Peyer's patch (tissue), 4 donors: ENCODE measurements around the gene S100A2. TPM values are rescaled to one million over a fixed set of nuclear protein-coding genes. Genes with fewer than 3 reads are reported as not detected.
A peak's percentile ranks its signal among the peaks of the same experiment; 100 is the strongest.

Experiments
- DNase-seq, 3 donors: peaks; one replicate each; pipeline ENCODE4 v3.0.0-alpha.2; 2017 to 2019
- H3K27ac ChIP-seq, 4 donors: fragments of 200-600 bp; sonication (generic); one replicate each; pipeline ENCODE4 v1.5.1; 2016 to 2019
- H3K27me3 ChIP-seq, 2 donors: fragments of 200-600 bp; sonication (generic); one replicate each; pipeline ENCODE4 v1.5.1; 2019
- H3K36me3 ChIP-seq, 3 donors: fragments of 200-600 bp; sonication (generic); one replicate each; pipeline ENCODE4 v1.5.1; 2016 to 2019
- H3K4me1 ChIP-seq, 4 donors: fragments of 200-600 bp; sonication (generic); one replicate each; pipeline ENCODE4 v1.5.1; 2016 to 2019
- H3K4me3 ChIP-seq, 4 donors: fragments of 200-600 bp; sonication (generic); 1 replicate in 3 of 4; 2 replicates in 1 of 4; pipeline ENCODE4 v1.5.1; 2016 to 2019; ENCODE audit warnings: mild to moderate bottlenecking in 1 of 4
- H3K9me3 ChIP-seq, 4 donors: fragments of 200-600 bp; sonication (generic); one replicate each; pipeline ENCODE4 v1.5.1; 2016 to 2019; ENCODE audit warnings: mild to moderate bottlenecking in 1 of 4
- POLR2A ChIP-seq, 2 donors: fragments of 450-650 bp; IDR thresholded peaks; one replicate each; pipeline ENCODE4 v1.5.1; 2017; ENCODE audit warnings: antibody characterized with exemption in 2 of 2, mild to moderate bottlenecking in 2 of 2, moderate library complexity in 2 of 2
- total RNA-seq, 4 donors: library from RNA; depleted of rRNA; stranded (reverse); fragments of >200 nt; gene quantifications; one replicate each; pipeline ENCODE4 v1.1.0, GENCODE V29; 2016
- TF ChIP-seq, protein P1 (sequence below), 6 experiments: fragments of 450-650 bp in 4 of 6; fragments of 200-600 bp in 2 of 6; sonication (generic) in 1 of 6; IDR thresholded peaks; one replicate each; pipeline ENCODE4 v1.5.1; 2017 to 2019; ENCODE audit warnings: antibody characterized with exemption in 6 of 6, mild to moderate bottlenecking in 3 of 6, moderate library complexity in 1 of 6

S100A2 gene
- total RNA-seq, 4 donors from 2014 or later: not detected

DNA sequence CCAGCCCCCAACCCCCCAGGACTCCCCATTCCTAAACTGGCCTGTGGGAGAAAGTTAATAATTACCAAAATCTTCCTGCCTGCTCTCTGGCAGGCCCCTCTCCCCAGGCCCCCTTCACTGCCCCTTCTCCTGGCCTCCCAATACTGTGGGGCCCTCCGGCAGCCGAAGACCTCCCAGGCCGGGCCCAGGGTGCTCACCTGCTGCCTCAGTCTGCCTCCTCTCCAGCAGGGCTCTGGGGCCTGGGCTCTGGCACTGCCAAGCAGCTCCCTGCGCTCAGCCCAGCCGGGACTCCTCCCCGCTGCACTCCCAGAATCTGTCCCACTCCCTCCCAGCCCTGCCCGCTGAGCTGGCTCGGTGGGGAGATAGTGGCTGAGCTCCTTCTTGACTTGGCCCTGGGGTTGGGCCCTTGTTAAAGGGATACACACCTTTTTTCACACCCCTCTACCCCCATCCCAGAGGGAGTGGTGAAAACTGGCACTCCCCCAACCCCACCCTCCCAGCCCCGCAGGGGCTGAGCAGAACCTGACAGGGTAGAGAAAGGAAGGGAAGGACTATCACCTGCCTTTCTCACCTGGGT lies 47.2 kb upstream of the S100A2 start, which contains the start of gene S100A16:
Gene S100A16 (minus strand): TSS at position 383 of the 577 bp plus-strand sequence. CDS start 4,986 bp downstream, outside the sequence.
- DNase-seq: peak in 2 of 3 donors; percentile 90 to 92
- Histone ChIP-seq H3K4me1 (peaks cover 0 to 60% (median 4%) of the 10 kb centered on the region in 4 donors), H3K27ac (peak within 1 kb of the TSS; percentile 60 to 100 (median 92)), H3K9me3 (no peaks in the 10 kb centered on the region), H3K4me3 (peak within 1 kb of the TSS; percentile 32 to 76 (median 56)), H3K36me3 (peaks cover 0 to under 1% (median 0%) of the 10 kb centered on the region in 3 donors), H3K27me3 (no peaks in the 10 kb centered on the region)
- TF ChIP-seq, protein P1, sequence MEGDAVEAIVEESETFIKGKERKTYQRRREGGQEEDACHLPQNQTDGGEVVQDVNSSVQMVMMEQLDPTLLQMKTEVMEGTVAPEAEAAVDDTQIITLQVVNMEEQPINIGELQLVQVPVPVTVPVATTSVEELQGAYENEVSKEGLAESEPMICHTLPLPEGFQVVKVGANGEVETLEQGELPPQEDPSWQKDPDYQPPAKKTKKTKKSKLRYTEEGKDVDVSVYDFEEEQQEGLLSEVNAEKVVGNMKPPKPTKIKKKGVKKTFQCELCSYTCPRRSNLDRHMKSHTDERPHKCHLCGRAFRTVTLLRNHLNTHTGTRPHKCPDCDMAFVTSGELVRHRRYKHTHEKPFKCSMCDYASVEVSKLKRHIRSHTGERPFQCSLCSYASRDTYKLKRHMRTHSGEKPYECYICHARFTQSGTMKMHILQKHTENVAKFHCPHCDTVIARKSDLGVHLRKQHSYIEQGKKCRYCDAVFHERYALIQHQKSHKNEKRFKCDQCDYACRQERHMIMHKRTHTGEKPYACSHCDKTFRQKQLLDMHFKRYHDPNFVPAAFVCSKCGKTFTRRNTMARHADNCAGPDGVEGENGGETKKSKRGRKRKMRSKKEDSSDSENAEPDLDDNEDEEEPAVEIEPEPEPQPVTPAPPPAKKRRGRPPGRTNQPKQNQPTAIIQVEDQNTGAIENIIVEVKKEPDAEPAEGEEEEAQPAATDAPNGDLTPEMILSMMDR (IDR thresholded peaks at IDR 0.05): no peak
- peak; percentile 95 to 98 for TF ChIP-seq POLR2A (IDR thresholded peaks at IDR 0.05)

DNA sequence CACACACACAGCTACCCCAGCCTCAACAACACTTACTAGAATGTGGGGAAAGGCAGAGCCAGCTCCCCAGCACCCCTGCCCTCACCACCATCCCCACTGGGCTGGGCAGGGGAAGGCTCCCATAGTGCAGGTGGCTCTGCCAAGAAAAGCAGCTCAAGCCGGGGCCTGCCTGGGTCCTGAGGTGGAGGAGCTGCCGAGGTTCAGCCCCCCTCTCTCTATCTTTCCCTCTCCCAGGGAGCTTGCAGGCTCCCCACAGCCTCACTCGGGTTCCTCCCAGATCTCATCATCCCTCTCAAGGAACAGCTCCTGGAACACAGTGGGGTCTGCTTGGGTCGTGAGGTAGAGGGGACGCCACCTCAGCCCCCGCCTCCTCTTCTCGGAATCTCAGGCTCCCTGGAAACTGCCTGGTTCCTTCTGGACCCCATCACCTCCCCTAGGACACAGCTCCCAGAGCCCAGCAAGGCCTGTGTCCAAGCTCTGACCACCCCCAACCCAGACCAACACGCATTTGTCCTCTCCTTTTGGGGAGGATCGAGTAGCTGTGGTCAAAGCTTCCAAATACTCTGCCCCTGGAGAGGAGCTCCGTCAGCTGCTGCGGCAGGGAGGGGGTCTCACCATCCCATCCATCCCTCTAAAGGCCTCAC lies 46.6 kb upstream of the S100A2 start:
- peak in 1 of 3 donors; percentile 59 for DNase-seq
- peaks cover 0 to 65% (median 3%) of the 10 kb centered on the region in 4 donors for H3K4me1 ChIP-seq
- H3K27ac ChIP-seq: peak overlapping the region; percentile 60 to 100 (median 92)
- H3K4me3 ChIP-seq: peak overlapping the region; percentile 32 to 76 (median 56)
- H3K27me3 ChIP-seq: no peaks in the 10 kb centered on the region
- TF ChIP-seq, protein P1 (IDR thresholded peaks at IDR 0.05): no peak
- no peak for TF ChIP-seq POLR2A (IDR thresholded peaks at IDR 0.05)
- H3K9me3 ChIP-seq: no peaks in the 10 kb centered on the region
- peaks cover 0 to 6% (median 0%) of the 10 kb centered on the region in 3 donors for H3K36me3 ChIP-seq

DNA sequence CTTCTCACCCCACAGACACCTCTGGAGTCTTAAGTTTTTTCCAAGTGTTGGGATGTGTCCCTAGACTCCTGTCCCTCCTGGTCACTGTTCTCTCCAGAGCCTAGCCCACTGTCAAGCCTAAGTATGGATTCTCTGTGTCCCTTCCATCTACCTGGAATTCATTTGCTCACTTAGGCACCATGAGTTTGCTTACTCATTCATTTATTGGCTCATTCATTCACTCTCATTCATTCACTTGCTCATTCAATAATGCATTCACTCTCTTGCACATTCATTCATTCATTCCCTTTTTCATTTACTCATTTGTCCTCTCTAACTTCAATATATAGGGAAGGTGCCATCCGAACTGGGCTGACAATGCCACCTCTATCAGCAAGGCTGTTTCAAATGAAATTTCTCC lies 45.7 kb upstream of the S100A2 start:
- peak overlapping the region; percentile 1 to 100 (median 94) for H3K27ac ChIP-seq
- no peak for DNase-seq
- H3K4me3 ChIP-seq: peak overlapping the region in 3 of 4 donors; percentile 48 to 76 (median 64)
- peaks cover 0 to 57% (median 0%) of the 10 kb centered on the region in 4 donors for H3K4me1 ChIP-seq
- TF ChIP-seq, protein P1 (IDR thresholded peaks at IDR 0.05): no peak
- no peak for TF ChIP-seq POLR2A (IDR thresholded peaks at IDR 0.05)
- H3K9me3 ChIP-seq: no peaks in the 10 kb centered on the region
- H3K27me3 ChIP-seq: no peaks in the 10 kb centered on the region
- peaks cover 0 to 15% (median 0%) of the 10 kb centered on the region in 3 donors for H3K36me3 ChIP-seq

DNA sequence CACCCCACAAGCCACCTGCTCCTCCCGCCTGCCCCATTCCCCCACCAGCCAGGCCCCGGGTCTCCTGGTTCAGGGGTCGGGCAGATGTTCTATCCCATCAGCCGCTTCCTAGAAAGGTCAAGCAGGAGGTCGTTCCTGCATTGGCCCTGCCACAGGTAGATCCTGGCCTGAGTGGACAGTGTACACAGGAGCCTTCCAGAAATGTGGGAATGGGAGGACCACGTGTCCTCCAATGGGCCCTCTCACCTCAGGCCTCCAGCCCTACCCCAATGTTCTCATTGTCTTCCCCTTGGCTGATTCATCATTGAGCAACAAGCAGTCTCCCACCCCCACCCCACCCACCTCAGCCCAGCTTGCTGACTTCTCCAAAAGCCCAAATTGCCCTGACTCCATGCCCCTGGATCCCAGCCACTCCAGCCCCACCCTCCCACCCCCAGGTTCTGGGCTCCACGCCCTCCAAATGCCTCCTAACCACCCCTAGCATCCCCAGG lies 45.2 kb upstream of the S100A2 start:
- no peak for DNase-seq
- Histone ChIP-seq H3K4me1 (peaks cover 0 to 55% (median 0%) of the 10 kb centered on the region in 4 donors), H3K9me3 (no peaks in the 10 kb centered on the region), H3K27ac (peak overlapping the region; percentile 1 to 100 (median 91)), H3K36me3 (peaks cover 0 to 17% (median 0%) of the 10 kb centered on the region in 3 donors), H3K27me3 (no peaks in the 10 kb centered on the region), H3K4me3 (peak overlapping the region in 2 of 4 donors; percentile 64 to 76)
- TF ChIP-seq POLR2A (IDR thresholded peaks at IDR 0.05): no peak
- TF ChIP-seq, protein P1 (IDR thresholded peaks at IDR 0.05): no peak

DNA sequence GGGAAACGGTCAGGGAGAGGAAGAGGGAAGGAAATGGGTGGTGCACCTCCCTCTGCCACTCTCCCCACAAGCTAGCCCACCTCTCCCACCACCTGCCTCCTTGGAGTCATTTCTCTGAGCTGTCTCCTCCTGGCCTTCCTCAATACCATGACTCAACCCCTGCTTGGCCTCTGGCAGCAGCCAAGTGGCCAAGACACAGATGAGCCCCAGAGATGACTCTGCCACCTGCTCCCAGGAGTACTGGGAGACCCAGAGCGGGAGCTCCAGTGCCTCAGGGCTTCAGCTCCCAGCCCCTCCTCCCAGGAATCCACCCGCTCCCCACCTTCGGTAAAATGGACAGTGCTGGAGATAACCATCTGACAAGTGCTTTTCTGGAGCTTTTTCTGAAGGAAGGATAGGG lies 44.7 kb upstream of the S100A2 start:
- TF ChIP-seq, protein P1 (IDR thresholded peaks at IDR 0.05): no peak
- peak in 1 of 2 donors; percentile 36 for TF ChIP-seq POLR2A (IDR thresholded peaks at IDR 0.05)
- Histone ChIP-seq H3K36me3 (peaks cover 0 to 21% (median 0%) of the 10 kb centered on the region in 3 donors), H3K4me1 (peaks cover 0 to 55% (median 0%) of the 10 kb centered on the region in 4 donors), H3K27me3 (no peaks in the 10 kb centered on the region), H3K9me3 (no peaks in the 10 kb centered on the region), H3K4me3 (peak overlapping the region in 2 of 4 donors; percentile 64 to 76), H3K27ac (peak overlapping the region in 3 of 4 donors; percentile 85 to 100 (median 97))
- DNase-seq: peak in 1 of 3 donors; percentile 53
